IMR-90 (cell line): ENCODE data around the gene EFHC1. TPM values are rescaled to one million over a fixed set of nuclear protein-coding genes. Genes with fewer than 3 reads are reported as not detected.

ENCODE experiments used
- ATAC-seq: fragments of 200-7000 bp; cut with Tn5 transposase; 2 replicates; pipeline ENCODE4 v1.9.1; 2020; ENCODE audit warnings: low read depth, mild to moderate bottlenecking, moderate library complexity
- BruUV-seq: library from RNA; stranded (reverse); fragments of 400-500 nt; replicated peaks from 2 replicates; lab custom pipeline; 2021; lab: Mats Ljungman, UMichigan
- CTCF ChIA-PET: fragments of 300-600 bp; formaldehyde crosslinking; extraction: SDS; loops from one replicate; lab custom pipeline; 2021; ENCODE audit warnings: antibody characterized with exemption; lab: Yijun Ruan, JAX
- POLR2A ChIA-PET: fragments of 300-600 bp; sonication (Branson Sonifier 250); formaldehyde crosslinking; loops from one replicate; lab custom pipeline; 2022; ENCODE audit warnings: antibody characterized with exemption; ENCODE audit not compliant: unreplicated experiment; lab: Charles Lee
- DNase-seq: peaks from one replicate; pipeline ENCODE4 v3.0.0; 2013
- H2AFZ ChIP-seq: replicated peaks from 2 replicates; pipeline ENCODE3; 2013; ENCODE audit warnings: low read length, mild to moderate bottlenecking; ENCODE audit not compliant: poor library complexity
- H2AK5ac ChIP-seq: 2 replicates; pipeline ENCODE4 v1.6.1; 2013; ENCODE audit warnings: low read depth, low read length, inconsistent platforms
- H2AK9ac ChIP-seq: replicated peaks from 2 replicates; pipeline ENCODE3; 2013; ENCODE audit warnings: mild to moderate bottlenecking, low read depth, low read length, moderate library complexity; ENCODE audit not compliant: poor library complexity
- H2BK120ac ChIP-seq: 2 replicates; pipeline ENCODE4 v1.6.1; 2013; ENCODE audit warnings: low read depth, low read length, inconsistent platforms
- H2BK15ac ChIP-seq: 3 replicates; pipeline ENCODE4 v1.6.1; 2013; ENCODE audit warnings: low read depth, low read length, inconsistent platforms
- H2BK20ac ChIP-seq: 2 replicates; pipeline ENCODE4 v1.6.1; 2013; ENCODE audit warnings: low read depth, mild to moderate bottlenecking, inconsistent platforms, low read length, moderate library complexity
- H2BK5ac ChIP-seq: 2 replicates; pipeline ENCODE4 v1.6.1; 2013; ENCODE audit warnings: mild to moderate bottlenecking, low read depth, low read length, inconsistent platforms; ENCODE audit not compliant: poor library complexity, severe bottlenecking
- H3K14ac ChIP-seq: replicated peaks from 2 replicates; pipeline ENCODE4 v1.6.1; 2013; ENCODE audit warnings: low read depth, low read length, inconsistent platforms
- H3K18ac ChIP-seq: 2 replicates; pipeline ENCODE4 v1.6.1; 2013; ENCODE audit warnings: low read depth, low read length, control low read depth
- H3K23ac ChIP-seq: 2 replicates; pipeline ENCODE4 v1.6.1; 2013; ENCODE audit warnings: low read depth, low read length, inconsistent platforms
- H3K27ac ChIP-seq: 2 replicates; pipeline ENCODE4 v1.5.1; 2013; ENCODE audit warnings: mild to moderate bottlenecking, control low read depth, low read length; ENCODE audit not compliant: insufficient read depth
- H3K27me3 ChIP-seq: 2 replicates; pipeline ENCODE4 v1.6.1; 2013; ENCODE audit warnings: low read length; ENCODE audit not compliant: control insufficient read depth, insufficient read depth
- H3K36me3 ChIP-seq: 2 replicates; pipeline ENCODE4 v1.6.1; 2013; ENCODE audit warnings: low read length, mixed read lengths; ENCODE audit not compliant: control insufficient read depth, insufficient read depth
- H3K4ac ChIP-seq: 2 replicates; pipeline ENCODE4 v1.6.1; 2013; ENCODE audit warnings: low read depth, low read length, inconsistent platforms
- H3K4me1 ChIP-seq: 2 replicates; pipeline ENCODE4 v1.6.1; 2013; ENCODE audit warnings: low read length, mixed read lengths; ENCODE audit not compliant: control insufficient read depth, insufficient read depth
- H3K4me2 ChIP-seq: 2 replicates; pipeline ENCODE4 v1.6.1; 2013; ENCODE audit warnings: low read depth, mild to moderate bottlenecking, control low read depth, low read length, moderate library complexity
- H3K4me3 ChIP-seq: 2 replicates; pipeline ENCODE4 v1.5.1; 2013; ENCODE audit warnings: low read depth, mild to moderate bottlenecking, control low read depth, low read length, moderate library complexity; ENCODE audit not compliant: insufficient read depth
- H3K56ac ChIP-seq: 2 replicates; pipeline ENCODE4 v1.6.1; 2013; ENCODE audit warnings: low read length, inconsistent platforms; ENCODE audit not compliant: insufficient read depth; ENCODE audit errors: extremely low read depth
- H3K79me1 ChIP-seq, 2 experiments: 2 replicates each; pipeline ENCODE4 v1.6.1; 2013; ENCODE audit warnings: low read length in 2 of 2, inconsistent platforms in 1 of 2, low read depth in 1 of 2
- H3K9ac ChIP-seq: 2 replicates; pipeline ENCODE4 v1.6.1; 2013; ENCODE audit warnings: low read depth, low read length, control low read depth
- H3K9me1 ChIP-seq: 2 replicates; pipeline ENCODE4 v1.6.1; 2013; ENCODE audit warnings: low read length, inconsistent platforms; ENCODE audit not compliant: insufficient read depth
- H3K9me3 ChIP-seq: 2 replicates; pipeline ENCODE4 v1.6.1; 2013; ENCODE audit warnings: low read length; ENCODE audit not compliant: control insufficient read depth, insufficient read depth
- H4K20me1 ChIP-seq: 2 replicates; pipeline ENCODE4 v1.6.1; 2013; ENCODE audit warnings: low read length, inconsistent platforms; ENCODE audit not compliant: insufficient read depth
- H4K5ac ChIP-seq: 2 replicates; pipeline ENCODE4 v1.6.1; 2013; ENCODE audit warnings: mild to moderate bottlenecking, low read depth, low read length, control low read depth
- H4K8ac ChIP-seq, 2 experiments: 2 replicates each; pipeline ENCODE4 v1.6.1; 2013; ENCODE audit warnings: low read depth in 2 of 2, low read length in 2 of 2, control low read depth in 1 of 2, inconsistent platforms in 1 of 2
- H4K91ac ChIP-seq: 2 replicates; pipeline ENCODE4 v1.6.1; 2013; ENCODE audit warnings: low read depth, low read length, inconsistent platforms; ENCODE audit not compliant: insufficient read depth
- POLR2A ChIP-seq: IDR thresholded peaks from 2 replicates; pipeline ENCODE4 v1.6.1; 2012; ENCODE audit warnings: mild to moderate bottlenecking, low read depth, low read length
- RAD21 ChIP-seq: IDR thresholded peaks from 2 replicates; pipeline ENCODE4 v1.6.1; 2012; ENCODE audit warnings: low read length, improper control_type of control experiment
- RFX5 ChIP-seq: IDR thresholded peaks from 2 replicates; pipeline ENCODE4 v1.8.0; 2012; ENCODE audit warnings: low read depth, mild to moderate bottlenecking, low read length, moderate library complexity
- SMC3 ChIP-seq: fragments of 150-350 bp; IDR thresholded peaks from 2 replicates; pipeline ENCODE4 v1.6.1; 2016; ENCODE audit warnings: low read depth, mild to moderate bottlenecking, antibody characterized with exemption, low read length, moderate library complexity
- USF2 ChIP-seq: fragments of 150-350 bp; IDR thresholded peaks from 2 replicates; pipeline ENCODE4 v1.6.1; 2017; ENCODE audit warnings: mild to moderate bottlenecking, antibody characterized with exemption, low read length, low read depth
- WGBS, 2 experiments: methylation state at CpG; one replicate each; pipeline versions ENCODE4 v1.1.5 to v1.1.7; 2013; ENCODE audit warnings: missing lambda C conversion rate in 2 of 2; ENCODE audit not compliant: insufficient read length in 1 of 2; ENCODE audit errors: extremely low coverage in 2 of 2; 5-methylcytosine and 5-hydroxymethylcytosine counted together
- dilution Hi-C: fragments of 300-500 bp; cut with HindIII; formaldehyde crosslinking; loops from one replicate; pipeline ENCODE4 v1.14.3; 2018; ENCODE audit warnings: low sequenced_read_pairs; ENCODE audit not compliant: unreplicated experiment
- in situ Hi-C: fragments of 300-500 bp; cut with MboI; formaldehyde crosslinking; loops from 3 replicates; pipeline ENCODE4 v1.14.3; 2019; ENCODE audit warnings: low sequenced_read_pairs, inconsistent platforms, mixed read lengths
- intact Hi-C: fragments of 100-400 bp; cut with micrococcal nuclease; formaldehyde crosslinking; loops from 2 replicates; pipeline ENCODE4 v1.10.0; 2022
- polyA plus RNA-seq, 3 experiments: library from polyadenylated mRNA; depleted of rRNA; stranded (reverse); fragments of >200 nt; gene quantifications; 2 replicates each; pipeline ENCODE4 v1.2.3, GENCODE V29; 2012; ENCODE audit warnings: low replicate concordance in 1 of 3
- total RNA-seq: library from RNA; depleted of rRNA; stranded (reverse); fragments of >200 nt; gene quantifications from 2 replicates; pipeline ENCODE4 v1.2.3, GENCODE V29; 2012
- TF ChIP-seq, protein P1 (sequence below): fragments of 150-350 bp; IDR thresholded peaks from 2 replicates; pipeline ENCODE4 v1.6.1; 2016; ENCODE audit warnings: low read depth, mild to moderate bottlenecking, low read length, moderate library complexity, borderline replicate concordance
- TF ChIP-seq, protein P2 (sequence below): conservative IDR thresholded peaks from 2 replicates; pipeline ENCODE4 v1.5.1; 2012; ENCODE audit warnings: mild to moderate bottlenecking, low read depth, low read length, improper control_type of control experiment

EFHC1 gene
- total and polyA plus RNA-seq, 2 of the 4 experiments (the other 2 are of a cell fraction) = 14.0 to 23.0 TPM

GRCh38 chr6:52572536-52572935 lies 152.4 kb downstream of the EFHC1 start:
- H3K56ac ChIP-seq = peak overlapping the region; percentile 93; the same call in 1 of the 2 replicates
- no peak overlapping the region for H3K4me3 ChIP-seq
- H3K9me3 ChIP-seq = no peaks in the 10 kb centered on the region
- H3K4ac ChIP-seq = peak overlapping the region; percentile 97
- POLR2A ChIA-PET = no interaction called here
- WGBS, 2 experiments = 100% methylated on average over 3 of the region's 4 CpGs; no CpG with 5 or more reads in 1 of the 2 experiments
- 0 out of 2 replicates have a peak overlapping the region, but pooled peaks have one; percentile 84 for H2BK20ac ChIP-seq
- H4K91ac ChIP-seq = peak overlapping the region; percentile 99
- peaks cover 34% of the 10 kb centered on the region for H3K4me1 ChIP-seq
- peak overlapping the region; percentile 95 for H3K14ac ChIP-seq
- H3K9me1 ChIP-seq = peaks cover 33% of the 10 kb centered on the region
- peak overlapping the region; percentile 98; the same call in 1 of the 2 replicates for H3K18ac ChIP-seq
- no peaks in the 10 kb centered on the region for H3K27me3 ChIP-seq
- H4K20me1 ChIP-seq = peaks cover 68% of the 10 kb centered on the region
- H4K8ac ChIP-seq = peak overlapping the region; percentile 81 to 95; a peak in 3 of 4 replicates
- peak overlapping the region; percentile 85; the same call in 2 of the 3 replicates for H2BK15ac ChIP-seq
- H3K36me3 ChIP-seq = peaks cover 4% of the 10 kb centered on the region; the same call in 1 of the 2 replicates
- H3K79me1 ChIP-seq = peaks cover 5 to 67% of the 10 kb centered on the region in 2 experiments; a peak in 3 of 4 replicates
- CTCF ChIA-PET = interaction anchor here (1.5 kb wide), 1 partner anchor 34 kb away, joined by 6 read pairs; no protein-coding TSS in a partner anchor
- no TSS peak for BruUV-seq
- H2AFZ ChIP-seq = no peak overlapping the region
- 0 out of 2 replicates have a peak overlapping the region, but pooled peaks have one; percentile 19 for H3K27ac ChIP-seq
- DNase-seq (no peak), ATAC-seq (no peak)
- TF ChIP-seq RAD21 (no peak), RFX5 (no peak), USF2 (no peak), POLR2A (no peak), SMC3 (no peak)
- TF ChIP-seq, protein P1, sequence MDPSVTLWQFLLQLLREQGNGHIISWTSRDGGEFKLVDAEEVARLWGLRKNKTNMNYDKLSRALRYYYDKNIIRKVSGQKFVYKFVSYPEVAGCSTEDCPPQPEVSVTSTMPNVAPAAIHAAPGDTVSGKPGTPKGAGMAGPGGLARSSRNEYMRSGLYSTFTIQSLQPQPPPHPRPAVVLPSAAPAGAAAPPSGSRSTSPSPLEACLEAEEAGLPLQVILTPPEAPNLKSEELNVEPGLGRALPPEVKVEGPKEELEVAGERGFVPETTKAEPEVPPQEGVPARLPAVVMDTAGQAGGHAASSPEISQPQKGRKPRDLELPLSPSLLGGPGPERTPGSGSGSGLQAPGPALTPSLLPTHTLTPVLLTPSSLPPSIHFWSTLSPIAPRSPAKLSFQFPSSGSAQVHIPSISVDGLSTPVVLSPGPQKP = no peak
- TF ChIP-seq, protein P2, sequence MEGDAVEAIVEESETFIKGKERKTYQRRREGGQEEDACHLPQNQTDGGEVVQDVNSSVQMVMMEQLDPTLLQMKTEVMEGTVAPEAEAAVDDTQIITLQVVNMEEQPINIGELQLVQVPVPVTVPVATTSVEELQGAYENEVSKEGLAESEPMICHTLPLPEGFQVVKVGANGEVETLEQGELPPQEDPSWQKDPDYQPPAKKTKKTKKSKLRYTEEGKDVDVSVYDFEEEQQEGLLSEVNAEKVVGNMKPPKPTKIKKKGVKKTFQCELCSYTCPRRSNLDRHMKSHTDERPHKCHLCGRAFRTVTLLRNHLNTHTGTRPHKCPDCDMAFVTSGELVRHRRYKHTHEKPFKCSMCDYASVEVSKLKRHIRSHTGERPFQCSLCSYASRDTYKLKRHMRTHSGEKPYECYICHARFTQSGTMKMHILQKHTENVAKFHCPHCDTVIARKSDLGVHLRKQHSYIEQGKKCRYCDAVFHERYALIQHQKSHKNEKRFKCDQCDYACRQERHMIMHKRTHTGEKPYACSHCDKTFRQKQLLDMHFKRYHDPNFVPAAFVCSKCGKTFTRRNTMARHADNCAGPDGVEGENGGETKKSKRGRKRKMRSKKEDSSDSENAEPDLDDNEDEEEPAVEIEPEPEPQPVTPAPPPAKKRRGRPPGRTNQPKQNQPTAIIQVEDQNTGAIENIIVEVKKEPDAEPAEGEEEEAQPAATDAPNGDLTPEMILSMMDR = no peak
- peak overlapping the region; percentile 93 for H2BK120ac ChIP-seq
- peak overlapping the region; percentile 99 for H3K23ac ChIP-seq
- peak overlapping the region; percentile 93; the same call in 1 of the 2 replicates for H4K5ac ChIP-seq
- peak overlapping the region; percentile 91 for H2BK5ac ChIP-seq
- peak overlapping the region; percentile 86; the same call in 1 of the 2 replicates for H3K9ac ChIP-seq
- peak overlapping the region; percentile 99 for H3K4me2 ChIP-seq
- intact Hi-C loops (no loop called here), dilution Hi-C loops (no loop called here), in situ Hi-C loops (no loop called here)
- no peak overlapping the region for H2AK9ac ChIP-seq
- peak overlapping the region; percentile 90; the same call in 1 of the 2 replicates for H2AK5ac ChIP-seq
